A673 (cell line): Measurements from ENCODE around the gene BTBD19.

Experiments used
- EZH2 ChIP-seq: fragments of 200-600 bp; sonication (generic); IDR thresholded peaks from 2 replicates; pipeline ENCODE4 v1.6.1; 2017; ENCODE audit warnings: borderline replicate concordance, low read depth, mild to moderate bottlenecking, mixed read lengths, antibody characterized with exemption, low read length; ENCODE audit not compliant: poor library complexity, severe bottlenecking
- TF ChIP-seq, protein P1 (sequence below): fragments of 300-800, 200-600 bp; sonication (generic); conservative IDR thresholded peaks from 2 replicates; pipeline ENCODE4 v1.5.1; 2017; ENCODE audit warnings: low read depth, mild to moderate bottlenecking, antibody characterized with exemption, low read length, moderate library complexity, mixed read lengths

DNA sequence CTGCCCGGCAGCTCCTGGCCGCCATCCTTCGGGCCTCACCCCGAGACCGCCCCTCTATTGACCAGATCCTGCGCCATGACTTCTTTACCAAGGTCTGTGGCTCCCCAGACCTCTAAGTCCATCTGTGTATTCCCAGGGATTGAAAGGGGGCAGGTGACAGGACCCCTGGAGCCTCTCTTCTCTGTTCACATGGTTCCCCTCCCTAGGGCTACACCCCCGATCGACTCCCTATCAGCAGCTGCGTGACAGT, 5.3 kb upstream of the BTBD19 start:
- TF ChIP-seq, protein P1, sequence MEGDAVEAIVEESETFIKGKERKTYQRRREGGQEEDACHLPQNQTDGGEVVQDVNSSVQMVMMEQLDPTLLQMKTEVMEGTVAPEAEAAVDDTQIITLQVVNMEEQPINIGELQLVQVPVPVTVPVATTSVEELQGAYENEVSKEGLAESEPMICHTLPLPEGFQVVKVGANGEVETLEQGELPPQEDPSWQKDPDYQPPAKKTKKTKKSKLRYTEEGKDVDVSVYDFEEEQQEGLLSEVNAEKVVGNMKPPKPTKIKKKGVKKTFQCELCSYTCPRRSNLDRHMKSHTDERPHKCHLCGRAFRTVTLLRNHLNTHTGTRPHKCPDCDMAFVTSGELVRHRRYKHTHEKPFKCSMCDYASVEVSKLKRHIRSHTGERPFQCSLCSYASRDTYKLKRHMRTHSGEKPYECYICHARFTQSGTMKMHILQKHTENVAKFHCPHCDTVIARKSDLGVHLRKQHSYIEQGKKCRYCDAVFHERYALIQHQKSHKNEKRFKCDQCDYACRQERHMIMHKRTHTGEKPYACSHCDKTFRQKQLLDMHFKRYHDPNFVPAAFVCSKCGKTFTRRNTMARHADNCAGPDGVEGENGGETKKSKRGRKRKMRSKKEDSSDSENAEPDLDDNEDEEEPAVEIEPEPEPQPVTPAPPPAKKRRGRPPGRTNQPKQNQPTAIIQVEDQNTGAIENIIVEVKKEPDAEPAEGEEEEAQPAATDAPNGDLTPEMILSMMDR, result no peak
- TF ChIP-seq EZH2, result no peak
